GM19193 (cell line): ENCODE measurements around the gene CIB4.

Experiments
- POLR2A ChIP-seq: IDR thresholded peaks from 4 replicates; pipeline ENCODE4 v1.6.1; 2011; ENCODE audit not compliant: insufficient read depth, insufficient read length; ENCODE audit errors: extremely low read depth

CIB4 gene

DNA sequence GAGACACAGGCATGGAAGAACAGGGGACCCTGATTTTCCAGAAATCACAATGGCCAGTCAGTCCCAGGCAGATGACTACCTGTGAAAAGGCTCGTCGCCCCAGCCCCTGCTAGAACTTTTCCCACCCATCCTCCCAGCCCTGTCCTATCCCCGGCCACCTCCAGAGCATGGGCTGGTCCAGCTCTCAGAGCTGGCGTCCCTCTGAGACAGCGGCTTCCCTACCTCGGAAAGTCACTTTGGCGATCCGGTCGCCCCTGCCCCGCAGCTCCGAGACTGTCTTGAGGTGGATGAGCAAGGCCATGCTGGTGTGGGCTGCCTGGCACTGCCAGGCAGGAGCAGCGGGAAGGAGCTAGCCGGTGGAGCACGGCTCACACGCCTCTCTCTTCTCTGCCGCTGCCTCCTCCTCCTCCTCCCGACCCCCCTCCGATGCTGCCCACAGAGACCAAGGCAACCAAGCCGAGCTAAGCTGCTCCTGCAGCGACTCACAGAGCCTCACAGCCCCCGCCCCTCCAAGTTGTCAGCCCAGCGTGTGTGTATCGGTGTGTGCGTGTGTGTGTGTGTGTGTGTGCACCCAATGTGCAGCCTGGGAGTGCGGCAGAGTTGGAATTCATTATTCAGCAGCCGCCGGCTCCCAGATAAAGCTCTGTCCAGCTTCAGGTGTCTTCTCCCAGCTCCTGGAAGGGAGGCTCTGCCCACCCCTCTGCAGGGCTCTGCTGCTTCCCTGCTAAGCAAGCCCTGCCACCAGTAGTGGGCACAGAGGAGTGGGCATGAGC lies 82.7 kb downstream of the CIB4 start:
- no peak for TF ChIP-seq POLR2A

DNA sequence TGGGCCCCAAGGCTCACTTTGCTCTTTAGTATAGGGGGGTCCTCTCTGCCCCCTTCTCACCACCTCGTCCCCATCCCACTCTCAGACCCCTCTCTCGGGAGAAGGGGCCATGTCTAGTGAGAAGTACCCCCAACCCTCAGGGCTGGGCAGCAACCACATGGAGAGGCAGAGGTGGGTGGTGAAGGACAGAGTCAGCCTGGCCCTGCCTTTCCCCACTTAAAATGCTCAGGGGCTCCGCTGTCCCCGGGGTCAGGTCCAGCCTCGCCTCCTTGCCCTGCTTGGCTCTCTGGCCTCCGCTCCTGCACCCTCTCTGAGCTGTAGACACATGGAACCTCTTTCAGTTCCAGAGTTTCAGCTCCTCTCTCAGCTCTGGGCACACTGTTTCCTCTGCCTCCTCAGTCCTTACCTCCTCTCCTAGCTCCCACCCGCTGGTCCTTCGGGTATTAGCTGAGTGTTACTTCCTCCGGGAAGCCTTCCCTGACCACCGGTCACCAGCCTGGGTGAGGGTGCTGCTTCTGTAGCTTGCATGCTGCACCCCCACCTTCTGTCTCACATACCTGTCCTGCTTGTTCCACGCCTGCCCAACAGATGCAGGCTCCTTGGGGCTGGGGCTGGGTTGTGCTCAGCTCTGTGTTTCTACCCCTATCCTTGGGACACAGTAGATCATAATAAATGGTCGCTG lies 83.8 kb downstream of the CIB4 start:
- no peak for TF ChIP-seq POLR2A

DNA sequence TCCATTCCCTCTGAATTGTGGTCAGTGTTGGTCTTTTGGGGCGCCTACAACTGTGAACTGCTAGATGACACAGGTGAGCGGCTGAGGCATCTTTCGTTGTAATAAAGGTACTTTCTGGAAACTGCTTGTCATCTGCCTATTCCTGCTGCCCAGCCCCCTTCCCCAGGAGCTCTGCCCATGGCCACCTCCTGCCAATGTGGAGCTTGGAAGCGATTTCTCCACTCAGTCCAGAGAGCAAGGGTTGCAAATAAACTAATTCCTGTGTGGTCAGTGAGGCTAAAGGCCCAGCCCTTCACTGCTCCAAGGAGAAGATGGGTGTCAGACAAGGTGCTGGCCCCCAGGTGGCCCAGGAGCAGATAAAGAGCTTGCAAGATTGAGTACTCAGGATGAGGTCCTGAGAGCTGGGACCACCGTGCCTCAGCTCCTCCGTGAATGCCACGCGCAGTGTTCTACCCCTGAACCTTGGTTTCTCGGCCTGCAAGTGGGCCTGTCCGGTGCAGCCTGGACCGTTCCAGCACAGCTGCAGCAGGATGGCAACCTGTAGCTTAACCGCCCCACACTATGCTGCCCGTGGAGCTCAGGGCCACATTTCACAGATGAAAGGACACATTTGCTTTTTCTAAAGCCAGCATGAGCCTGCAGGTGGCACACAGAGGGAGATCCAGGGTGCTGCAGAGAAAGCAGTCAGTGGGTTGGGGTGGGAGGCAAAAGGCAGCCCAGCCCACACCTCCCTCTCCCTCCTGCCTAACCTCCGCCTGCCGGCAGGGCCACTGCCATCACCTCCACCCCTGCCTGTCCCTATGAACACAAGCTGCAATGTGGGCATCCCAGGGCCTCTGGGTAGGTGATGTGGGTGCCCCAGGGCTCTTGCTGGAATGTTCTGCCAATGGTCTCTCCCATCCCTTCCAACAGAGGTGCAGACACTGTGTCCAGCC lies 84.6 kb downstream of the CIB4 start:
- no peak for TF ChIP-seq POLR2A

DNA sequence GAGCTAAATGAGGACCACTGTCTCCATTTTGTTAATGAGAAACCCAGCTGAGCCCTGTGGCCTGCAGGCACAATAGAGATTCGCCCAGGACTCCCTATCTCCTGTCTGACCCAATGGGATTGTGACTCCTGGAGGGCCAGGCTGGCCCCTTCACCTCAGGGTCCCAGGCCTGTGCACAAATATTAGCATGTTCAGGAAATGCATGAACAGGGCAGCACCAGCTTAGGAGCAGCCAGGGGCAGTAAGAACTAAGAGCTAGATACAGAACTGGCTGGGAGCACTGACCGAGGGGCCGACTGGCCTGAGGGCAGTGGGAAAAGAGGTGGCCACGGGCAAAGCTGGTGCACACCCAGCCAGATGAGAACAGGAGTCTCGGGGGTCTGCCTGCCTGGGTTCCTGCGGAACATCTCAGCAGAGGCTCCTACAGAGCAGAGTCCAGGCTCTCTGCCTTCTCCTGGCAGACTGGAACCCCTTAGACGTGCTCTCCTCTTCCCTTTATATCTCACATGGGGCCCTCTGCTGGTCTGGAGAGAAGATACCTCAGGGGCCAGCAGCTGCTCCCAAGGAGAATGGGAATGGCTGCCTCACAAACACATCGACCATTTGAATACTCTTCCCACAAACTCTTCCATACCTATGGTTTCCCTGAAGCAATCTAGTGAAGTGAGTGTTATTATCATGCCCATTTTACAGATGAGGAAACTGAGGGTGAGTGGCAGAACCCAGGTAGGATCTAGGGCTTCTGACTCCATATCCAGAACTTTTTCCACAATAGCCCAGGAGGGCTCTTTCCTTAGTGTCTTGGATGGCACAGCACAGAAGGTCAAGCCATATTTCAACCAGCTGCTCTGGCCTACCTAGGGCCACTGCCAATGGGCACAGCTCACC lies 85.7 kb downstream of the CIB4 start:
- no peak for TF ChIP-seq POLR2A

DNA sequence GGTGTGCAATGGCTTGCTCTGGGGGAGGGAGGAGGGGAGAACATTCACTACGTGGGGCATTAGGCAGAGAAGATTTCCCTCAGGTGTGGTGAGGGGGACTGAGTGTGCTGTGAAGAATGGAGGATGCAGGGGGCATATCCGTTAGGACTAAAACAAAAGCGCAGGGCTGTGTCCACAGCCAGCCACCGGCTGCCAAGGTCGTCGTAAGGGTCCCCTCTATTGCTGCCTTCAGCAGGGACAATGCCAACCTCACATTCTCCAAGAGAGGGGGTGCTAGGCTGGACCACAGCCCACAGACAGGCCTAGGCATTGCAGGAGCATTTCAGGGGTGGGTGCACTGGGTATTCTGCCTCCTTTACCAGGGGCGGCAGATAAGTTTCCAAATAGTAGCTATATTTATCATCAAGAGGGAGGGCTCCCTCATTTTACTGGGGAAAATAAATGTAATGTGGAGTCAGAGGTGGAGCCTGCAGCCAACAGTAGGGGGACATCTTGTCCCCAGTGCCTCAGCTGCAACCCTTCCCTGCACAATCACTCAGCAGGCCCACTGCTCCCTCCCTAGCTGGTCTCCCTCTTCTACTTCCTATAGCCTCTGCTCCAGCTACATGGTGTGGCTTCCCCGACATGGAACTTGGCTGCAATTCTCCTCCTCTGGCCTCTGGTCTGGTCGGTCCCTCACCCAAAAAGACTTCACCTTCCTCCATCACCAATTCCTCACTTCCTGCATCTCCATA lies 88.4 kb downstream of the CIB4 start:
- no peak for TF ChIP-seq POLR2A

DNA sequence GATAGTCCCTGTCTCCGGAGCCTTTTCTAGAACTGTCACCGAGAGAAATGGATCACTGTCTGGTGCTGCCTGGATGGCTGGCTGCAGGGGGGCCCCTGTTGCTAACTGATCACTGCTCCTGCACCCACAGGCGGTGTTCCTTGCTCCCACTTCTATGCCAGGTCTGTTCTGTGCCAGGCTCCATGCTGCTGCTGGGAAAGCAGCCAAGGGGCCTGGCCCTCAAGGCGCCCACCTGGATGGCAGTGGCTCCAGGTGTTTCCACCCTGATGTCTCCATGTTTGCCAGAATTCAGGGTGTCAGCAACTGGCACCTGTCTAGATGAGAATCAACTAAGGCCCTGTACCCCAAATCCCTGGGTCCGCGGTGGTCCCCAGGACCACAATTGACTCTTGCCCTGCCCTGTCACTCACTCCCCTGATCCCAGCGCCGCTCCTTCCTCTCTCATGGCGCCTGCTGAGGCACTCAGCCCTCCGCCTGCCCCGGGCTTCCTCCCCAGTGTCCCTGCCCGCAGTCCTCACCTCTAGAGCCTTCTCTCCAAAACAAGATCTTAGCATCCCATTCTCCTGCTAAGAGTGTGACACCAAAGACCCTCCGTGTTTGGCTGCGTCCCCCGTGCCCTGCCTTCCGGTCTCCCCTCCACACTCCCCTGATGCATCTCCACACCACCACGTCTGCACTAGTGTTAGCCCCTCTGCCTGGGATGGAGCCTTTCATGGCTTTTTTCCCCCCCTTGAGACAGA lies 90.7 kb downstream of the CIB4 start:
- TF ChIP-seq POLR2A: no peak

DNA sequence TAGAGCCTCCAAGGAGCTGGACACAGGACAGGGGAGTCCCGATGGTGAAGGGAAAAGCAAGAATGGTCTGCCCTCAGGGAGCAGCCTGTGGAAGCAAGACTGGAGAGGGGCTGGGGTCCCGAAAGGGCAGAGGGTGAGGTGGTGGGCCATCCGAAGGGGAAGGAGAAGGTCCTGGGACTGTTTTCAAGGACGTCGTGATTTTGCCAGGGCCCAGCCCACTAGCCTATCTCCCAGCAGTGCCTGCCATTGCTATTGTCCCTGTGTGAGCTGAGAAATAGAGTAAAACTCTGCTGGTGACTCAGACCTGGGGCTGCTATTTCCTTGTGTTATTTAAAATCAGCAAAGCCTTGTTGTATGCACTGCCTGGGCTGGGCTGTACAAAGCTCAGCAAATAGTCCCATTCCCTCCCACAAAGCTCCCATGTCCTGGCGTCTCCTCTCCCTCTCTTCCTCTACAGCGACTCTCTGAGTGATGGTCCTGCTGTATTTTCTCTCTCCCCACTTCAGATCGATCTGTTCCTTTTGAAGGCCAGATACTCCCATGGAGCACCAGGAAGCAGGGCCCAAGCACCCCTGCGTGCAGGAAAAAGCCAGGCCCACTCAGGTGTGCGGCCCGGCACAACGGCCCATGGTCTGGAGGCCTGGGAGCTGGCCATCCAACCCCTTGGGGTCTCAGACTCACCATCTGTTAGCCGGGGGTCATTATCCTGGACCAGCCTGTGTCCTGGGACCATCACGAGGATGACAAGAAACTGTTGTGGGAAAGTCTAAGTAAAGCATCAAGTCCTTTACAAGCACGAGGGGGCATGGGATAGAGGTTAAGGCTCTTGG lies 98.3 kb downstream of the CIB4 start:
- TF ChIP-seq POLR2A: no peak

DNA sequence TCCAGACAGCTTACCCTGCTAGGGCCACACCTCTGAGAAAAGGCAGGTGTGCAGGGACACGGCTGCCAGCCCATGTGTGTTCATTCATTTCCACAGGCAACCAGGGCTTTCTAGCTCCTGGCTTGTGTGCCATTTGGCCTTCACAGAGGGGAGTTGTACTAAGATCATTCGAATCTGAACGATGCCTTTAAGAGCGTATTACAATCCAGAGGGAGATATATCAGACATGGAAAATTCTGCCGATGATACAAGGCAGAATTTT lies 99.0 kb downstream of the CIB4 start:
- no peak for TF ChIP-seq POLR2A

DNA sequence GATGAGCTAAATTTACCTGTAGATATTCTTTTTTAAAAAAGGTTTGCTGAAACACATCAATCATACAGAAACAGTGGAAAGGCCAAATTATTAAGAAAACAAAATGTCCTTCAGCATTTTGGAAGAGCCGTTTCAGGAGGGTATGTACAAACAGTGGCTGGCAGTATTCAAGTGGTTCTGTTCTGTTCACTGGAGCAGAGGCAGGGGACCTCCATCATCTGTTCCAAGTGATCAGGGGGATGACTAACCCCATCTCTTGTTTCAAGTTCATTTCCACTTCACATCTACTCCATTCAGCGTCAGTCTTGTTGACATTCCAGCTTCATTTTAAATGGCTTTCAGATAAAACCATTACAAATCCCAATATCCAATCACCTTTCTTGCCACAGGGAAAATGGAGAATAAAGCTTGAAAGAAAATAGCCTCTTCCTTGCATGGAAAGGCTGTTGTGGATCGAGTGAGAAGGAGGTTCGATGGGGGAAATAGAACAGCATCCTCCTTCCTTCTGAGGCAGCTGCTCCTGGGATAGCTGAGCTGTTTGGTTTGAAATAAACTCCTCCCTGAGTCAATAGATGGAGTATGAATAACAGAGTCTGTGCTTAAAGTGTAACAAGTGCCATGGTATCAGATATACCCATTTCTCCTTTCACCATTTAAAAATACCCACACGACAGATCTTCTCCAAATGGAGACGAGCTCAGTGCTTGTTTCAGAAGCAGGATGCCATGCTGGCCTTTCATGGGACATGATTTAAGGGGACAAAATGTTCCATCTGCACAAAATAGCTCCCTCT lies 99.6 kb downstream of the CIB4 start:
- TF ChIP-seq POLR2A: no peak

DNA sequence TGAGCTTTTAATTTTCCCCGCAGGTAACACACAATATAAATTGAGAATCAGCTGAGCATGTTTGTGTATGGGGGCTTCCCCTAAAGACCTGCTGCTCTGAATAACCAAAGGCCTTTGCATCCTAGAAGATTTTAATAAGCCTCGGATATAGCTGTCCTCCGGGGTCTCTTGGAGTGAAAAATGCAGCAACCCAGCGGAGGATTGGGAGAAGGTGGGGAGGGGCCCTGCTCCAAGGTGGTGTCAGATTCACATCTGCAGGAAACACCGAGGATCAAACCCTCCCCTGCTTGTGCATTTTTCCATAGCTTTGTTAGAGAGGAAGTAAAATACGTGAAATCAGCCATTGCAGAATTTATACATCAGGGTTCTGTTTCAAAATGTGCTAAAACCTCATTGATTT lies 100.2 kb downstream of the CIB4 start:
- TF ChIP-seq POLR2A: no peak

DNA sequence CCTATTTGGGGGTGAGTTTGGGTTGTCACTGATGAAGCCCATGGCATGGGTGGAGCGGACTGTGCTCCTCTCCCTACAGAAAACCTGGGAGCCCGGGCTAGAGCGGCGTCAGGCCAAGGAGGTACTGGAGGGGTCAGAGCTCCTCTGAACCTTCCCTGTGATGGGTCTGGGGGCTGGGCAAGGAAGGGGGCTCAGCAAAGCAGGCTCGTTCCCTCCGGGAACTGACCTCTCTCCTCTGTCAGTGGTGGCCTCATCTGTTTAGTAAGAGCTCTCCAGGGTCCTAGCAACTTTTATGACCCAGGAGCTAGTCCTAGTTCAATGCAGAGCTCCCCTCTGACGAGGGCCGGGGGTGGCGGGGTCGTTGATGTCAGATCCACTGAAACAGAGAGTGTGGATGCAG lies 100.9 kb downstream of the CIB4 start:
- TF ChIP-seq POLR2A: no peak
